Uterus (tissue), 4 donors: ENCODE data around the gene PTGES. TPM values are rescaled to one million over a fixed set of nuclear protein-coding genes. Genes with fewer than 3 reads are reported as not detected.

Source experiments
- DNase-seq, 2 donors: peaks; one replicate each; pipeline ENCODE4 v3.0.0-alpha.2; 2019 to 2020
- H3K27ac ChIP-seq, 2 donors: fragments of 200-600 bp; sonication (generic); 1 replicate in 1 of 2; 2 replicates in 1 of 2; pipeline ENCODE4 v1.5.1; 2016 to 2018
- H3K27me3 ChIP-seq, 2 donors: fragments of 200-600 bp; sonication (generic); one replicate each; pipeline ENCODE4 v1.5.1; 2018 to 2019; ENCODE audit warnings: control low read depth in 1 of 2
- H3K36me3 ChIP-seq, 2 donors: fragments of 200-600 bp; sonication (generic); one replicate each; pipeline ENCODE4 v1.5.1; 2019; ENCODE audit warnings: control low read depth in 1 of 2
- H3K4me1 ChIP-seq, 2 donors: fragments of 200-600 bp; sonication (generic); one replicate each; pipeline ENCODE4 v1.5.1; 2018 to 2019; ENCODE audit warnings: control low read depth in 1 of 2
- H3K4me3 ChIP-seq, 2 donors: fragments of 200-600 bp; sonication (generic); 1 replicate in 1 of 2; 2 replicates in 1 of 2; pipeline ENCODE4 v1.5.1; 2018 to 2019; ENCODE audit warnings: mild to moderate bottlenecking in 1 of 2
- H3K9me3 ChIP-seq, 2 donors: fragments of 200-600 bp; sonication (generic); one replicate each; pipeline ENCODE4 v1.5.1; 2019; ENCODE audit warnings: control low read depth in 1 of 2
- CTCF ChIP-seq, 4 experiments: fragments of 200-600 bp in 2 of 4; fragments of 450-650 bp in 2 of 4; sonication (generic) in 2 of 4; IDR thresholded peaks; one replicate each; pipeline ENCODE4 v1.5.1; 2016 to 2019; ENCODE audit warnings: antibody characterized with exemption in 4 of 4, mild to moderate bottlenecking in 2 of 4, moderate library complexity in 1 of 4
- POLR2A ChIP-seq, 2 donors: fragments of 450-650 bp; IDR thresholded peaks; one replicate each; pipeline ENCODE4 v1.6.1; 2016; ENCODE audit warnings: antibody characterized with exemption in 2 of 2, mild to moderate bottlenecking in 1 of 2, moderate library complexity in 1 of 2
- intact Hi-C: fragments of 100-400 bp; cut with DNase I; formaldehyde crosslinking; loops from one replicate; pipeline ENCODE4 v1.15.1; 2023; ENCODE audit warnings: low total_unique reads
- total RNA-seq, 4 donors: library from RNA; depleted of rRNA in 3 of 4; stranded (reverse); fragments of >200 nt in 3 of 4; gene quantifications; one replicate each; pipeline versions ENCODE4 v1.1.0 to v1.2.4, GENCODE V29; 2014 to 2023
- donor health status: DM: yes; HTN: yes; CAD: no.

PTGES gene
- total RNA-seq, 4 donors from 2014 or later, result 1.3 to 7.5 (median 4.2) TPM; not detected in 1

DNA sequence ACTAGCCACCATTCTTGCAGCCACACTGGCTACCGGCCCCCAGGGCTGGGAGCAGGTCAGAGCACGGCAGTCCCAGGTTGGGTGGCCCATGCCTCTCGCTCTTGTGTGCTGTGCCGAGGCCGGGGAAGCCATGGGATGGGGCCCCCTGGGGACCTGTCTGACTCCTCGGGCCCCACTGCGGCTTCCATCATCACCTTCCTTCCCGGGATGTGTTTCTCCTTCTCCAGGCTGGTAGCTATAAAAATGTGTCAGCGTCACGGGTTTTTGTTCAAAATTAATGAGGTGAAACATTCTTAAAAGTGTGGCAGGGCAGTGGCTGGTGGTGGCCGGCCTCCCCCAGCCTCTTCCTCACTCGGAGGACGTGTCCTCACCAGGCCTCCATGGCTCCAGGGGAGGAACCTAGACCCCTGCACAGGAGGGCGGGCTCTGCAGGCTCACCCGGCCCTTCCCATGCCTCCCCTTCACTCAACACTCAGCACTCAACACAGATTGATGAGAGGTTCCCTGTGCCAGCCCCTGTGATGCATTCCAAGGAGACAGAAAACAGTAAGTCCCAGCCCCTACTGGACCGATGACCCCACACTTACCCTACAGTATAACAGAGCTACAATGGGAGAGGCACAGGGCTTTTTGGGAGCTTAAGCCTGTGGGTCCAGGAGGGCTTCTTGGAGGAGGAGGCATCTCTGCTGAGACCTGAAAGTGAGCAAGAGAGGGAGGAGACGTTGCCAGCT, 43.2 kb downstream of the PTGES start:
- Histone ChIP-seq H3K36me3 (no peaks in the 10 kb centered on the region), H3K27ac (no peak overlapping the region), H3K27me3 (no peaks in the 10 kb centered on the region), H3K4me3 (no peak overlapping the region), H3K4me1 (peaks cover 0 to 4% of the 10 kb centered on the region in 2 donors), H3K9me3 (no peaks in the 10 kb centered on the region)
- DNase-seq, result no peak
- intact Hi-C loops, result no loop called here
- TF ChIP-seq CTCF (IDR thresholded peaks at IDR 0.05), result no peak
- no peak for TF ChIP-seq POLR2A (IDR thresholded peaks at IDR 0.05)

GRCh38 chr9:129708793-129709192, 44.0 kb downstream of the PTGES start:
- TF ChIP-seq POLR2A (IDR thresholded peaks at IDR 0.05) (no peak), CTCF (IDR thresholded peaks at IDR 0.05) (no peak)
- no peak for DNase-seq
- Histone ChIP-seq H3K4me1 (peaks cover 0 to 7% of the 10 kb centered on the region in 2 donors), H3K27me3 (no peaks in the 10 kb centered on the region), H3K36me3 (no peaks in the 10 kb centered on the region), H3K9me3 (no peaks in the 10 kb centered on the region), H3K27ac (no peak overlapping the region), H3K4me3 (no peak overlapping the region)
- intact Hi-C loops, result no loop called here

- Histone ChIP-seq H3K27ac (no peak overlapping the region), H3K4me1 (peaks cover 0 to 10% of the 10 kb centered on the region in 2 donors), H3K4me3 (no peak overlapping the region)
These were observed 48.0 kb downstream of the PTGES start for GRCh38 chr9:129704807-129705206.

GRCh38 chr9:129703667-129704355, 49.0 kb downstream of the PTGES start:
- intact Hi-C loops, result no loop called here
- Histone ChIP-seq H3K36me3 (no peaks in the 10 kb centered on the region), H3K4me1 (peaks cover 0 to 10% of the 10 kb centered on the region in 2 donors), H3K4me3 (no peak overlapping the region), H3K27me3 (no peaks in the 10 kb centered on the region), H3K27ac (peak overlapping the region; percentile 17 to 41), H3K9me3 (no peaks in the 10 kb centered on the region)
- TF ChIP-seq CTCF (IDR thresholded peaks at IDR 0.05), result no peak
- no peak for TF ChIP-seq POLR2A (IDR thresholded peaks at IDR 0.05)
- DNase-seq, result peak; percentile 42 to 68

More at GRCh38 chr9:129704807-129705206, 48.0 kb downstream of the PTGES start:
- no peaks in the 10 kb centered on the region for H3K27me3 ChIP-seq
- no peak for TF ChIP-seq POLR2A (IDR thresholded peaks at IDR 0.05)
- TF ChIP-seq CTCF (IDR thresholded peaks at IDR 0.05), result no peak
- intact Hi-C loops, result no loop called here
- no peaks in the 10 kb centered on the region for H3K9me3 ChIP-seq
- no peak for DNase-seq
- no peaks in the 10 kb centered on the region for H3K36me3 ChIP-seq
